Activated CD8-positive, alpha-beta memory T cell treated with anti-CD3 and anti-CD28 coated beads, Interleukin-2, amount 50 U/mL, for 48 hours (primary cell): ENCODE measurements around the gene PRX.
A peak's percentile ranks its signal among the peaks of the same experiment; 100 is the strongest.
"Not testable (repeated sequence)": the region's sequence is repeated elsewhere in the genome, so short reads cannot be mapped to it uniquely, and the experiment has no call there.

Experiments
- DNase-seq: peaks from one replicate; pipeline ENCODE4 v3.0.0-alpha.2; 2020

Gene PRX

DNA sequence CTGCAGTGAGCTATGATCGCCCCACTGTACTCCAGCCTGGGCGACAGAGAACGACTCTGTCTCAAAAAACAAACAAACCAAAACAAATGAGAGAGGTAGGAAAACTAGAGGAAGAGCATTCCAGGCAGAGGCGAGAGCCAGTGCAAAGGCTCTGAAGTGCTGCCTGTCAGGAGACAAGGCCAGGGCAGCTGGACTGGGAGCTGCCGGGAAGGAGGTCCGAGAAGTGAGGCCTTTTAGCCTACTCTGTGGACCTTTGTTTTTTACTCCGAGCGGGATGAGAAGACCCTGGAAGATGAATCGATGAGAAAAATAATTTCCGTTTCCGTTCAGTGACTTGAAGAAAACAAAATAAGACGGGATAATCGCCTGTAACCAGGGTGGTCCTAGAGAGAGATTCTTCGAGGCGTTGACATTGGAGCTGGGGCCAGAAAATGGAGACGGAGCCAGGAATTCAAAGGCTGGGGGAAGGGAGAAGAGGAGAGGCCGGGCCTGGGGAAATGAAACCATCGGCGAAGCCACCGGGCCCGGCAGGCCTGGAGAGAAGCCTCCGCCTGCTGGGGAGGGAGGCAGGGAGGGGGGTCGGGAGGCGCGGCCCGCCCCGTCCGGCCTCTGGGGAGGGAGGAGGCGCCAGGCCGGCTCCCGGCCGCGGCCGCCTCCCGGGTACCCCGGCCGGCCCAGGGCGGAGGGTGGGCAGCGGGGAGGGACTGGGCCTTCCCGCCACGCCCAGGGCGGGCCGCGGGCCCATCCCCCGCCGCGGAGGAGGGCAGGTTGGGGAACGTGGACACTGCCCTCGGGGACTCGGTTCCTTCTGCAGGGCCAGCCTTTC, 20.4 kb upstream of the PRX start:
- peak; percentile 71 for DNase-seq

DNA sequence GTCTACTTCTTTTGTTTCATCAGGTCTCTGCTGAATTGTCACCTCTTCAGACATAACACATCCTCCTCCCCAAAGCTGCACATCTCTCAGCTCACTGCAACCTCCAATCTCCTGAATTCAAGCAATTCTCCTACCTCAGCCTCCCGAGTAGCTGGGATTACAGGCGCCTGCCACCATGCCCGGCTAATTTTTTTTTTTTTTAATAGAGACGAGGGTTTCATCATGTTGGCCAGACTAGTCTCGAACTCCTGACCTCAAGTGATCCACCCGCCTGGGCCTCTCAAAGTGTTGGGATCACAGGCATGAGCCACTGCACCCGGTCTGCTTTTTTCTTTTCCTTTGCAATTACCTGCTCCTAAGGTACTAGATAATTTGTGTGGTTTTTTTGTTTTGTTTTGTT, 19.6 kb upstream of the PRX start:
- not testable (repeated sequence) for DNase-seq

DNA sequence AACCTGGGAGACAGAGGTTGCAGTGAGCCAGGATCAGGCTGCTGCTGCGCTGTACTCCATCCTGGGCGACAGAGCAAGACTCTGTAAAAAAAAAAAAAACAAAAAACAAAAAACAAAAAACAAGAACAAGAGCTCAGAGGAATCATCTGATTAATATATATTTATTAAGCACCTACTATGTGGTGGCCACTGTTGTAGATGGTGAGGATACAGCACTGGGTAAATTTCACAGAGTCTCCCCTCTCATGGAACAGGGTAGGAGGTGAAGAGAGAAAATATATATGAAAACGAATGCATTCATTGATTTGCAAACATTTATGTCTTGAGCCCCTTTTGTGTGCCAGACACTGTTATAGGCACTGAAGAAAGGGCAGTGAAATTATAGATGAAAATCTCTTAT, 18.5 kb upstream of the PRX start:
- no peak for DNase-seq

DNA sequence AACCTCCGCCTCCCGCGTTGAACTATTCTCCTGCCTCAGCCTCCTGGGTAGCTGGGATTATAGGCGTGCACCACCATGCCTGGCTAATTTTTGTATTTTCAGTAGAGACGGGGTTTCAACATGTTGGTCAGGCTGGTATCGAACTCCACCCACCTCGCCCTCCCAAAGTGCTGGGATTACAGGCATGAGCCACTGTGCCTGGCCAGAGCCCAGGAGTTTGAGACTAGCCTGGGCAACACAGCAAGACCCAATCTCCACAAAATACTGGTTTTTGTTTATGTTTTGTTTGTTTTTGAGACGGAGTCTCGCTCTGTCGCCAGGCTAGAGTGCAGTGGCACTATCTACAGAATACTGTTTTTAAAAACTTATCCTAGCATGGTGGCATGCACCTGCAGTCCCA, 17.1 kb upstream of the PRX start:
- DNase-seq, result not testable (repeated sequence)

DNA sequence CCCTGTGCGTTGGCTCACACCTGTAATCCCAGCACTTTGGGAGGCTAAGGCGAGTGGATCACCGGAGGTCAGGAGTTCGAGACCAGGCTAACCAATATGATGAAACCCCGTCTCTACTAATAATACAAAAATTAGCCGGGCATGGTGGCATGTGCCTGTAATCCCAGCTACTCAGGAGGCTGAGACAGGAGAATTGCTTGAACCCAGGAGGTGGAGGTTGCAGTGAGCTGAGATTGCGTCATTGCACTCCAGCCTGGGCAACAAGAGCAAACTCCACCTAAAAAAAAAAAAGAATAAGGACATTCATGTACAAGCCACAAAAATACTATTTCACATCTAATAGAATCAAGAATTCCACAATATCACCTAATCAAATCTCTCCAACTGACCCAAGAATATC, 15.0 kb upstream of the PRX start:
- not testable (repeated sequence) for DNase-seq

DNA sequence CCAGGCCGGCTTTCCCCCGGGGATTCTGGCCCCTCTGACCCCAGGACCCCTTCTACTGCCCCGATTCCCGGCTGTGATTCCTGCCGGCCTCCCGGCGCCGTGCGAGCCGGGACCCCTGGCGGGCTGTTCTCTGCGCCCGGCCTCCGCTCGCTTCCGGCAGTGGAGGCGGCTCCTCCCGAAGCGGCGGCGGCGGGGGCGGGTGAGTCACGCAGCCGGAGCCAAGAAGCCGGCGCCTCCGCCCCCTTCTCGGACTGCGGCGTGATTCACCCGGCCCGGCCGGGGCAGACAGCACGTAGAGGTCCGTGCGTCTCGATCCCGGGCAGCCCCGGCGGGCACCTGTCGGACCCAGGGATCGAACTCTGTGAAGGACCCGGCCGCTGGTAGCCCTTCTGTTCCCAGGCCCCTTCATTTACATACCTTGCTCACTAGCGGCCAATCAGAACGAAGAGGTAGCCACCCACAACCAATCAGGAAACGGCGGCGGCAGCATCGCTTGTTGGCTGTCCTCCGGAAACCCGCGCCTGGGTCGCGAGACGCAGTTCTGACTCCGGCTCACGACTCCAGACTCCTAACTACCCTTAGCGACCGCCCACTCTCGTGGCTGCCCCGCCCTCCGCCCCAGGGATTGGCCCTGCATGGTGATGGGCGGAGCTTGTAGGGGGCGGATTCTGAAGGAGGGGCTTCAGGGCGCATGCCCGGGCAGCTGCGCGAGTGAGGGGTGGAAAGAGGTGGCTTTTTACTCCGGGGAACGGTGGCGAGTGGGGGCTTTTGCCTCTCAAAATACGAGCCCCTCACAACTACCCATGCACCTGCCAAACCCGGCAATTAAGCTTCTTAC, 12.5 kb upstream of the PRX start, which contains the start of gene SERTAD1:
TSS of gene SERTAD1 (minus strand) at position 543 of the 838 bp plus-strand sequence. CDS start 2,446 bp downstream, outside the sequence.
- DNase-seq, result peak; percentile 100

DNA sequence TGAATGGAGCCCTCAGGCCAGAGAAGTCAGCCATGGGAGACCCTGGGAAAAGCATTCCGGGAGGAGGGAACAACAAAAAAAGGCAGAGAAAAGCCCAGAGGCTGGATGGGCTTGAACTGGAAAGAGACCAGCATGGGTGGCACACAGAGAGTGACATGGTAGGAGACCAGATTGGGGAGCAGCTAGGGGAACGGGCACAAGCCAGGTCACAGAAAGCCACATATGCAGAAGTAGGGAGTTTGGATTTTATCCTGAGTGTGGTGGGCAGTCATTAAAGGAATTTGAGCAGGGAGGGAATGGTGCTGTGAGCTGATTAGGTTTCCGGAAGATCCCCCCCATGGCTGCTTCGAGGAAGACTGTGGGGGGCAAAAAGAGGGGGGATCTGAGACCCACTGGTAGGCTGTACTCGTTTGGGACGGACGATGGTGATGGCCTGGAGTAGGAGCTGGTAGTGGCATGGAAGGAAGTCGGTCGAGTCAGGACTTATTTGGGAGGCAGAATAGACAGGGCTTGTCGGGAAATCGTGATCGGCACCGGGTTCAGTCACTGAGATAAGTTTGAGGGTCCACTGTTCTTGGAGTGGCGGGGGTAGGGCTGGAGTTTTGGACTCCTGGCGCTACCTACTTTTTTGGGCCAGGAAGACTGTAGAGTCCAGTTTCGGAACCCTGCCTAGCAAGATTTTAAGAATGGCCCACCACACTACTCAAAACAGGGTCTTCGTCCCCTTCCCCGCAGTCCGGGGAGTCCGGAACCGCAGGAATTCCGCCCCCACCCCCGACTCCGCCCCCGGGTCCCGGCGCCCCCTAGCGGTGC, 11.7 kb upstream of the PRX start:
- no peak for DNase-seq

DNA sequence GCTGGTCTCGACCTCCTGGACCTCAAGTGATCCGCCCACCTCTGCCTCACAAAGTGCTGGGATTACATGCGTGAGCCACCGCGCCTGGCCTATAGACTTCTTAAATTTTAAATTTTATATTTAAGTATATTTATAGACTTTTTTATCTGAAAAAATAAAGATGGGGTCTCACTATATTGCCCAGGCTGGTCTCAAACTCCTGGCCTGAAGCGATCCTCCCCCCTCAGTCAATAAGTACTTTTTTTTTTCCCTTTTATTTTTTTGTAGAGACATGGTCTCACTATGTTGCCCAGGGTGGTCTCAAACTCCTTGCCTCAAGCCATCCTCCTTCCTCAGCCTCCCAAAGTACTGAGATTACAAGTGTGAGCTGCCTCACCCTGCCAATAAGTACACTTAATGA, 10.8 kb upstream of the PRX start:
- no peak for DNase-seq

DNA sequence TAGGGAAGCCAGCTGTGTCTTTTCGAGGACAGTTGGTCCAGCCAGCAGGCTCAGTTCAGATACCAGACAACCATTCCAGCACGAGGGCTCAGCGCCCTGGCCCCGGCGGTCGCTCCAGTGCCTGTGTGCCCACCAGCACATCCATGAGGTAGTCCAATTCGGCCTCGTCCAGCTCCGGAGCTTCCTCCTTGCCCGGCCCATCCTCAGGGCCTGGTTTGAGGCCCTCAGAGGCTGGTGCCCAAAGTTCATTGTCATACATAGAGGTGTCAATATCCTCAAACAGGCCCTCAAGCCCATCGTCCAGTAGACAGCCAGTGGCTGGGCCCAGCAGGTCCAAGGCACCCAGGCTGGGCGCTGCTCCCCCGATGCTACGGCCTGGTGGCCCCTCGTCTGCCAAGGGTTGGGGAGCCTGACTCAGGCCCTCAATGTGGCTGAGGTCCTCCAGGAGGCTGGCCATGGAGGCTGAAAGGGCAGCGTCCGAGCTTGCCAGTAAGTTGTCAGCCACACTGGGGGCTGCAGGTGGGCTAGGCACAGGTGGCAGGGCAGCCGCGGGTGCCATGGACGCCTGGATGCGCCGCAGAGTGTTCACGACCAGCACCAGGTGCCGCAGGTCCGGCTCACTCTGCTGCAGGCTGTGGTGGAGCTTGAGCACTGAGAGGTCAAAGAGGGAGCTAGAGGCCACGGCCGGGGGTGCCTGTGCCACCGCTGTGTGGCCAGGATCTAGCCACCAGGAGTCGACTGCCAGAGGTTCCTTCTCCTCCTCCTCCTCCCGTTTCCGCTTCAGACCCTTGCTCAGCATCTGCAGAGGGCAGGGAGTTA, 9.8 kb upstream of the PRX start:
- DNase-seq, result no peak

DNA sequence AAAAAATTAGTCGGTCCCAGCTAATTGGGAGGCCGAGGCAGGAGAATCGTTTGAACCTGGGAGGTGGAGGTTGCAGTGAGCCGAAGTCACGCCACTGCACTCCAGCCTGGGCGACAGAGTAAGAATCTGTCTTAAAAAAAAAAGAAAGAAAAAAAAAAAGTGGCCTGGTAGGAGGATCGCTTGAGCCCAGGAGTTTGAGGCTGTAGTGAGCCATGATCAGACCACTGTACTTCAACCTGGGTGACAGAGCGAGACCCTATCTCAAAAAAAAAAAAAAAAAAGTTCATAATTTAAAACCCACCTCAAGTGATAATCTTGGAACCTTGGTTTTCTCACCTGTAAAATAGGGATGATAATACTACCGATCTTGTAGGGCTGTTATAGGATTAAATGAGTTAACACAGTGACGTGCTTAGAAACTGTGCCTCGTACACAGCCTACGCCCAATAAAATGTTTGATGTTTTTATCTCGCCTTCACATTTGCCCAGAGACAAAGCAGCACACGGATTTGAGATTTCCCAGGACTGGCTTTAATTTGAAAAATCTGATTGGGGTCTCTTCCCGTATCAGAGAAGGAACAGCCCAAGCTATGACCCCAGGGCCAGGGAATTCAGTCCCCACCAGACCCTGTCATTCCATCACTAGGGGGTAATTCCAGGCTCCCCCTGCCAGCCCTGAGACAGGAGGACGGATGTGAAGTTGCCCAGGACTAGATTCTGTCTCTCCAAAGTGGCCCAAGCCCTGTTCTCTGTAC, 9.0 kb upstream of the PRX start:
- no peak for DNase-seq

DNA sequence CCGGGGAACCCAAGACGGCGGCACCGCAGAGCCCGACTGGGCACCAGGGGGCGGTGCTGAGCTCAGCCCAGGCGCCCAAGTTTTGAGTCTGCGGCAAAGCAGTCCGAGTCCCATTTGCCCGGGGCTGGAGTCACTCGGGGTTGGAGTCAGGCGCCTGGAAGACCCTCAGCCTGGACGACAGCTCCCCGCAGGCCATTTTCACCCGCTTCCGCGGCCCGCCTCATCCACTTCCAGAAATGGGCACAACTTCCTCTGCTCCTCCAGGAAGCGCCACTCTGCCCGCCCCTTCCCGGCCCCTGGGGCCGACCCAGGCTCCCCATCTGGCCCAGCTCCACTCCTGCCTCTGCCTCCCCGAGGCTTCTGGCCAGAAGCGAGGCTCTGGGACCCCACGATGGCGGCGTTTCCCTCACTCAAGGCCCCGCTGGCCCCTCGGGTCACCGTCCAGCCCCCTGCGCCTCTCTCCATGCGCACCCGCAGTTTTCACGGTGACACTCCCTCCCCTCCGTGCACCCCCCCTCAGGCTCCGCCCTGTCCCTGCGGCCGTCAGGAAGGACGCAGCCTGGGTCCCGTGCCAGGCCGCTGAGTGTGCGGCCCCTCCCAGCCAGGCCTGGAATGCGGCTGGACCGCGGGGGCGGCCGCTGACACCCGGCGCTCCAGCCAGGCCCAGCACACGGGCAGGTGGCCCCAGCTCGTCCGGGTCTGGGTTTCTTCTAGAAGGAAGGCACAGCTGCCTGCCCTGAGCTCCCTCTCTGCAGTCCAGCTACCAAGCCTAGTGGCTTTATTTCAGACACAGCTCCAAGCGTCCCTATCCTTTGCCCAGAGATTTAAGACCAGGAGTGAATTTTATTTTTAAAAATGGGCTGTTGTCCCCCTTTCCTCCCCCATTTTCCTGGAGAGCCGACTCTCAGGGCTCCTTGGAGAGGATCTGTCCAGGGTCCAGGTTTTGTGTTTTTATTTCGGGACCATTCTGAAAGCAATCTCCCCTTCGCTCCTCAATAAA, 7.9 kb upstream of the PRX start:
- DNase-seq, result peak; percentile 88

DNA sequence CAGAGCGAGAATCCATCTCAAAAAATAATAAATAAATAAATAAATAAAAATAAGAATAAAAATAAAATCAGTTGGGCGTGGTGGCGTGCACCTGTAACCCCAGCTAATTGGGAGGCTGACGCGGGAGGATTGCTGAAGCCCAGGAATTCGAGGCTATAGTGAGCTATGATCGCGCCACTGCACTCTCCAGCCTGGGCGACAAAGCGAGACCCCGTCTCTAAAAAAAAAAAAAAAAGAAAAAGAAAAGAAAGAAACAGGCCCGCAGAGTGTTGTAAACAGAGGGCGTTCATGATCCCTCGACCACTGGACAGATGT, 7.2 kb upstream of the PRX start:
- DNase-seq, result no peak

DNA sequence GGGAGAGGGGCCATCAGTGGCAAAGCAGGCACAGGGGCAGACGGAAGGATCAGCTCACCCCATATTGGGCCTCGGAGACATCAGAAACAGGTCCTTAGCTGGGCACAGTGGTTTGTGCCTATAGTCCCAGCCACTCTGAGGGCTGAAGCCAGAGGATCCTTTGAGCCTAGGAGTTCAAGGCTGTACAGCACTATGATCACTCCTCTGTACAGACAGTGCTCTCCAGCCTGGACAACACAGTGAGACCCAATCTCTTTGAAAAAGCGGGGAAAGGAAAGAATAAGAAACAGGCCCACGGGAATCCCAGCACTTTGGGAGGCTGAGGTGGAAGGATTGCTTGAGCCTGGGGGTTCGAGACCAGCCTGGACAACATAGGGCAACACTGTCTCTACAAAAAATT, 6.6 kb upstream of the PRX start:
- no peak for DNase-seq

DNA sequence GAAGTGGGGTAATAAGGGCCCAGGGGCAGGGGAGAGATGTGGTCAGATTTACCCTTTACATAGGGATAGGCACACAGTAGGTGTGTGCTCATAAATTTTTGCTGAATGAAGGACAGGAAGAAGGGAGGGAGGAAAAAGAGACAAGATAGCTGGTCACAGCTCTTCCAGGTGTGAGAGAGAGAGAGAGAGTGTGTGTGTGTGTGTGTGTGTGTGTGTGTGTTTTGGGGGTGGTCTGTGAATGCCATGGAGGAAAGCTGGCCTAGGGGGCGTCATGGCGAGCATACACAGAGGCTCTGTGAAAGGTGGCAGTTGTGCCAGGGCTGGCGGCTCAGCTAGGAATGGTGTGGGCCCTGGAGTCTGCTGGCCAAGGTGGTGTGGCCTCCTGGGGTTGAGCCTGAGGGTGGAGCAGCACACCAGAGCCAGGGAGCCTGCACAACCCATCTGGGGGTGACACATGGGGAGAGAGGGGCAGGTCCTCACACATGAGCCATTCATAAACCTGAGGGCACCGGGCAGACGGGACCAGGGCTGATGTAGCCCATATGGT, 6.0 kb upstream of the PRX start:
- no peak for DNase-seq

DNA sequence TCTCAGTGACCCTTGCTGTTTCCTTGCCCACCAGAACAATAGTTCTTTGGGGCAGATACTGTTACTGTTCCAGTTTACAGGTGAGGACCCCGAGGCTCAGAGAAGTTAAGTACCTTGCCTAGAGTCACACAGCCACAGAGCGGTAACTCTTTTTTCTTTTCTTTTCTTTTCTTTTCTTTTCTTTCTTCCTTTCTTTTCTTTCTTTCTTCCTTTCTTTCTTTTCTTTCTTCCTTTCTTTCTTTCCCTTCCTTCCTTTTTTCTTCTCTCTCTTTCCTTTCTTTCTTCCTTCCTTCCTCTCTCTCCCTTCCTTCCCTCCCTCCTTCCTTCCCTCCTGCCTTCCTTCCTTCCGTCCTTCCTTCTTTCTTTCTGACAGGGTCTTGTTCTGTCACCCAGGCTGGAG, 4.9 kb upstream of the PRX start:
- DNase-seq, result no peak

DNA sequence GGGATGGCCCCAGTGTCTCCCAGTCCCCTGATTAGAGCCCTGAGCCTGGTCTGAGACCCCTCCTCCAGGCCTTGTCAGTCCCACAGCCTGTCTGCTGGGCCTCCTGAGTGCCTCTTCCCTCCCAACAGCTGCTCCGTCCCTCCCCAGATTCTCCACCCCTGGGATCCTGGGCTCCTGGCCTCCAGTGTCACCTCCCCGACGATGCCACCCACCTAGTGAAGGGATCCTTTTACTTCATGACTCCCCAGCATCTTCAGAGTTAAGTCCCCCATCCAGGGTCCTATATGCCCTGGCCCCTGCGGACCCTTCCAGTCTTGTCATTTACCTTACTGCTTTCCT, 4.4 kb upstream of the PRX start:
- no peak for DNase-seq

DNA sequence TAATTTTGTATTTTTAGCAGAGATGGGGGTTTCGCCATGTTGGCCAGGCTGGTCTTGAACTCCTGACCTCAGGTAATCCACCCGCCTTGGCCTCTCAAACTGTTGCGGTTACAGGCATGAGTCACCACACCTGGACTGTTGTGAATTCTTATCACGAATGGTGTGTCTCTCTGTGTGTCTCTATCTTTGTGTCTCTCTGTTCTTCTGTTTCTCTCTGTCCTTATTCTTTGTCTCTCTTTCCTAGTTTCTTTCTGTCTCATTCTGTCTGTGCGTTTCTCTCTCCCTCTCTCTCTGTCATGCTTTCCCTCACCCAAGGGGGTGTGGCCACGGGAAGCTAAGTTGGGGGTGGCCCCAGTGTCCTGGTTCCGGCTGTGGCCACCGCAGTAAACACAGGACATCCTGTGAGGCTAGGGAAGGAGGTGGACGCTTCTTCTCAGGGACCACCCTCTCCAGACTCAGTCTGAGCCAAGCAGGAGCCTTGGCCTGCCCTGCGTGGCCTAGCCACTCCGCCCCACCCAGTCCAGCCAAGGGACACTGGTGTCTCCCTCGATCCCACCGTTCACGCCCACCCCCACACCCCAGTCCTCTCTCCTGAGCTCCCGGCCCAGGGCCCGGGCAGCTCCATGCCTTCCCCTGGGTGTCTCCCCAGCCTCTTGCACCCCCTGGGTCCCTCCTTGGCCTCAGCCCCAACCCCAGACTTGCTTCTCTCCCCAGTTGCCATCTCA, 3.9 kb upstream of the PRX start:
- no peak for DNase-seq

DNA sequence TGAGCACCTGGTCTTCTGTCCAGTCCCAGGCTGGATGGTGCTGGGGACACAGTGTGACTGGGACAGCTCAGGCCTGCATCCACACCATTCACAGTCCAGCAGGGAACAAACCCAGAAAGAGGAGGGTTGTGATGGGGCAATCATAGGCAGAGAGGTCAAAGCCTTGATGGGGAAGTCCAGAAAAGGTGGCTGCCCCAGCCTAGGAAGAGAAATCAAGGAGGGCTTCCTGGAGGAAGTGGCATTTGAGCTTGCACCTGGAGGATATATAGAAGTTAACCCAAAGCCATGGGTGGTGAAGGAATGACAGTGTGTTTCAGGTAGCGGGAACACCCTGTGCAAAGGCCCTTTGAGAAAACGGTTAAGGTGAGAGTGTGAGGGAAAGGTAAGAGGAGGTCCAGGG, 2.6 kb upstream of the PRX start:
- DNase-seq, result no peak
